ENCODE data around the gene SMIM38.
"Not testable (repeated sequence)": the region's sequence is repeated elsewhere in the genome, so short reads cannot be mapped to it uniquely, and the experiment has no call there.

The SMIM38 gene

GRCh38 chr11:69140161-69140560, 15.6 kb upstream of the SMIM38 start:
- not testable (repeated sequence) for DNase-seq (ENCODE audit: low read depth in 3 of 3)

GRCh38 chr11:69140635-69141034, 15.1 kb upstream of the SMIM38 start:
- DNase-seq (ENCODE audit: low read depth in 3 of 3) = no peak

- no peak for DNase-seq (ENCODE audit: low read depth in 3 of 3)
Measured at GRCh38 chr11:69141742-69142141, 14.0 kb upstream of the SMIM38 start.

- no peak for DNase-seq (ENCODE audit: low read depth in 3 of 3)
Measured at GRCh38 chr11:69142895-69143294, 12.8 kb upstream of the SMIM38 start.

- peak in 1 of 3 donors; percentile 43 for DNase-seq (ENCODE audit: low read depth in 3 of 3)
Measured at GRCh38 chr11:69144316-69145049, 11.3 kb upstream of the SMIM38 start.

GRCh38 chr11:69145050-69145380, 10.7 kb upstream of the SMIM38 start:
- no peak for DNase-seq (ENCODE audit: low read depth in 3 of 3)

- DNase-seq (ENCODE audit: low read depth in 3 of 3) = no peak
Measured at GRCh38 chr11:69148377-69148762, 7.4 kb upstream of the SMIM38 start.

- DNase-seq (ENCODE audit: low read depth in 3 of 3) = no peak
Measured at GRCh38 chr11:69148806-69149205, 6.9 kb upstream of the SMIM38 start.

- DNase-seq (ENCODE audit: low read depth in 3 of 3) = not testable (repeated sequence)
Measured at GRCh38 chr11:69149338-69150045, 6.2 kb upstream of the SMIM38 start.

GRCh38 chr11:69150175-69150574, 5.6 kb upstream of the SMIM38 start:
- DNase-seq (ENCODE audit: low read depth in 3 of 3) = no peak

GRCh38 chr11:69151836-69152235, 3.9 kb upstream of the SMIM38 start:
- no peak for DNase-seq (ENCODE audit: low read depth in 3 of 3)

GRCh38 chr11:69152733-69153421, 2.9 kb upstream of the SMIM38 start:
- DNase-seq (ENCODE audit: low read depth in 3 of 3) = no peak

GRCh38 chr11:69153661-69154060, 2.1 kb upstream of the SMIM38 start:
- DNase-seq (ENCODE audit: low read depth in 3 of 3) = no peak

- no peak for DNase-seq (ENCODE audit: low read depth in 3 of 3)
Measured at GRCh38 chr11:69154211-69154913, 1.4 kb upstream of the SMIM38 start.

- no peak for DNase-seq (ENCODE audit: low read depth in 3 of 3)
Measured at GRCh38 chr11:69154938-69155301, 815 bp upstream of the SMIM38 start.

- no peak for DNase-seq (ENCODE audit: low read depth in 3 of 3)
Measured at GRCh38 chr11:69156235-69156639, 502 bp downstream of the SMIM38 start.

GRCh38 chr11:69156673-69157155, 979 bp downstream of the SMIM38 start:
- no peak for DNase-seq (ENCODE audit: low read depth in 3 of 3)

GRCh38 chr11:69157156-69157821, 1.6 kb downstream of the SMIM38 start:
- no peak for DNase-seq (ENCODE audit: low read depth in 3 of 3)

- no peak for DNase-seq (ENCODE audit: low read depth in 3 of 3)
Measured at GRCh38 chr11:69157822-69158231, 2.1 kb downstream of the SMIM38 start.

- DNase-seq (ENCODE audit: low read depth in 3 of 3) = no peak
Measured at GRCh38 chr11:69158301-69159149, 2.8 kb downstream of the SMIM38 start.
